Effector CD8-positive, alpha-beta T cell (primary cell): ENCODE data around the gene AGPS.
"Not testable (repeated sequence)": the region's sequence is repeated elsewhere in the genome, so short reads cannot be mapped to it uniquely, and the experiment has no call there.

Source experiments
- DNase-seq: peaks from one replicate; lab custom pipeline; 2025; lab: John Stamatoyannopoulos, UW

The AGPS gene

DNA sequence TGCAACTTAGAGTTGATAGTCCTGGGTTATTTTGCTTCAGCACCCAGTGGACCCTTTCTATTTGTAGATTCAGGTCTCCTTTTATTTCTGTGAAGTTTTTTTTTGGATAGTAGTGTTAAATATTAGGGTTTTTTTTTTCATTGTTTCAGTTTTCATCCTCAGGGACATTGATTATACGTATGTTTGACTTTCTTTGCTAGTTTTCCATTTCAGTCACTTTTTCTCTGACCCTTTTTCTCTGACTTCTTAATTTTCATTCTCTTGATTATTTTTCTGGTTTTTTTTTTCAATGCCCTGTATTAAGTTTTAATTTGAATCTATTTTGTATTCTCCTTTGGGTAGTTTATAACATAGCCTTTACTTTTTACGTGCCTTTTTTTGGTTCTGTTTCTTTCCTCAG, 79.4 kb downstream of the AGPS start:
- DNase-seq = no peak

DNA sequence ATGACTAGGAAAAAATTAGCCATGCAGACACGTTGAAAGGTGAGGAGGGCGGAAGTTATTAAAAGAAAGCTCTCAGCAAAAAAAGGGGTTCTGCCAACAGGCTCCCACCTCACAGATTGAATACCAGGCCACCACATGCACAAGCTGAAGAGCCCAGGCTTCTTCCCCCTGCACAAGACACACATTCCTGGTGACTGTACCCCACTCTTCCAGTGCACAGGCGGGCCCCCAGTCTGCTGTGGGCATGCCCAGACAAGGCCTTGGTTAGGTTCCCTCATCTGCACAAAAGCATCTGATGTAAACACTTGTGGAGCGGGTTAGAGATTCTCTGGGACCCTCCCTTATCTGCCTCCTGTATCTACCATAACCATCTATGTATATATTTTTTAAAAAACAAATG, 81.7 kb downstream of the AGPS start:
- DNase-seq = no peak

DNA sequence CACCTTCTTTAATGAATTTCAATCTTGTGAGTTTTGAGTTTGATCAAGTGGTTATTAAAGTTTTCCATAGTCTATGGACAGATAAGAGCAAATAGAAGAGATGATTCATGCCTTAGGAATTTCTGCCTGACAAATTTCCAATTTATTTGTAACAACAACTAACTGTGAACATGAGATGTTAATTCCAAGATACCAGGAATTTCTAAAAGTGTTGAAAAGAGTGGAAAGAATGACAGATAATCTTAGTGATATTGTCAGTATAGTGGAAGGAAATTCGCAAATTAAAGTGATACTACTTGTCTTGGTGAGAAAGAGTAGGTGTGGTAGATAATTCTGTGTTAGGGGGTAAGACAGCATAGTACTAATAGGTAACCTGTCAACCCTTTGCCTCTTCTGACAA, 82.4 kb downstream of the AGPS start:
- no peak for DNase-seq

DNA sequence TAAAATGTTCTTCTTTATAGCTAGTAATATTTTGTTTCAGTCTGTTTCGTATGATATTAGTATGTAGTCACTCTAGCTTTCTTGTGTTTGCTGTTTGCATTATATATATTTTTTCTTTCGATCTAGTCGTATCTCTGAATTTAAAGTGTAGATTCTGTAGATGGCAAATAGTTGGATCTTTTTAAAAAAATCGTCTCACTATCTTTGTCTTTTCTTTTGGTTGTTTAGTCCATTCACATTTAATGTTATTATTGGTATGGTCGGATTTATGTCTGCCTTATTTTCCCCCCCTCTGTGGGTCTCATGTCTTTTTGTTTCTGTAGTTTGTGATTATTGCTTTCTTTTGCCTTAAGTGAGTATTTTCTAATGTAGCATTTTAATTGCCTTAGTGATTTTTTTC, 84.3 kb downstream of the AGPS start:
- no peak for DNase-seq

DNA sequence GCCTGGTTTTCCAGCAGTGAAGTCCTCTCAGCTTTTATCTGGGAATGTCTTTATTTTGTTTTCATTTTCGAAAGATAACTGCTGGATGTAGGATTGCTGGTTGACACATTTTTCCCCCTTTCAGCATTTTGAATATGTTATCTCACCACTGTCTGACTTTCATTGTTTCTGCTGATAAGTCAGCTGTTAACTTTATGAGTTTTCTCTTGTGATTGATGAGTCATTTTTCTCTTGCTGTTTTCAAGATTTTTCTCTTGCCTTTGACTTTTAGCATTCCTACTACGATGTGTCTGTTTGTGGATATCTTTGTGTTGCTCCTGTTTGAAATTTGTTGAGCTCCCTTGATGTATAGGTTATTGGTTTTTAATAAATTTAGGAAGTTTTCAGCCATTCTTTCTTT, 85.5 kb downstream of the AGPS start:
- no peak for DNase-seq

DNA sequence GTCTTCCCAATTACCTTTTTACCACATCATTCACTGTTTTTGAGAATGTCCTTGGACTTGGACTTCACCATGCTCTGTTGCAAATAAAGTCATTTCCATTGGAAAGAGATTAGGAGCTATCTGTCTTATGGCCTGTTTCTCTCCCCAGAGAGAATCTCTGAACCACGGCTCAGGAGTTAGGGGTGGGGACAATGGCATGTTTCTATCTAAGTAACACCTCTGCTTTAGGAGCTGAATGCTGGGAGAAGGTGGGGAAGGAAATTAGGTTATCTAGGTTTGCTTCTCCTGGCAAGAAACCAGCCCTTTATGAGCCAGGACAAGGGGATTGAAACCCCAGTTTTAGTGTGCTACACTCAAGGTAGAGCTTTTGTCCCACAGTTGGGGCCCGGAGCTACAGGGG, 86.3 kb downstream of the AGPS start:
- no peak for DNase-seq

DNA sequence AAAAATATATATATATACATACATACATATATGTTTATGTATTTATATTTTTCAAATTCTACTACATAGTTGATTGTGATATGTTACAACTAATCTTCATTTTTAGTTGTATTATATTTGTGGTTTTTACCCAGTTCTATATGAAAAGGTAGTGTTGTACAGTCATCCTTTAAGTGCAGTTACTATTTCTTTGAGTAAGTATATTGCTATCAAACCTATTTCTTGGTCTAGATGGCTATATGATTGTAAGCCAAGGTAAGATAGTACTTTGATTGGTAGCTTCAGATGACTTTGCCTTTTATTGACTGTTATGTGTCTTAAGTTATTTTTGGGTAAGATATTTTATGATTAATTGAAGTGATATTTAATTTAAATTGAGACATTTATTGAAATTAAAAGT, 89.6 kb downstream of the AGPS start:
- DNase-seq = no peak

DNA sequence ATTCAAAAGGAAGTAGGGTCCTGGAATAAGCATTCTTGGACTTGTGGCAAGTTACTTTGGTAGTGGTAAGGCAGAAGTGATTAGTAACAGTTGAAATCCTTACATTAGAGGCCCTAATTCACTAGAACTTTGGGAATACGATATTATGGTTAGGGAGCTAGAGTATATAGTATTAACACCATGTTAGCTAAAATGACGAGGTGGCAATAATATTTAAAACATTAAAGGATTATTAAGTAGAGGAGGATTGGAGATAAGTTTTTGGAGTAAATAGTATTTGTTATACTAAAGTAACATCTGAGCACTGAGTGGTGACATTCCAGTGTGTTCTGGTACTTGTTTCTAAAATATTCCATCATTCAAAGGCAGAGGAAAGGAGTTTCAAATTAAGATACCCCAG, 91.0 kb downstream of the AGPS start:
- DNase-seq = no peak

DNA sequence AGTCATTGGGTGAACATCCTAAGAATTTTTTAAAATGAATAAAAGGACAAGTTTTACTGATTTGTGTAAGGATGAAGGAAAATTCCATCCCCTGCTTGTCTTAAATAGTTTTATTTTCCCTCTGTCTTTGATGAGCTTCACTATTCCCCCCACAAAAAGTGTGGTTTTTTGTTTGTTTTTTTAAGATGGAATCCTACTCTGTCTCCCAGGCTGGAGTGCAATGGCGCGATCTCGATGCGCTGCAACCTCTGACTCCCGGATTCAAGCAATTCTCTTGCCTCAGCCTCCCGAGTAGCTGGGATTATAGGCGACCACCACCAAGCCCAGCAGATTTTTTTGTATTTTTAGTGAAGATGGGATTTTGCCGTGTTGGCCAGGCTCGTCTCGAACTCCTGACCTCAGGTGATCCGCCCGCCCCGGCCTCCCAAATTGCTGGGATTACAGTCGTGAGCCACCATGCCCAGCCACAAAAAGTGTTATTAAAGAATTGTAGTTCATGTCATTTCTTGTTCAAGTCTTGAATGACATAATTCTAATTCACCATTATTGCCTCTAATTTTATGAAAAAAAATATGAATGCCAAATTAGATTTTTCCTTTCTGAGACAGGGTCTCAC, 91.7 kb downstream of the AGPS start:
- DNase-seq = no peak

DNA sequence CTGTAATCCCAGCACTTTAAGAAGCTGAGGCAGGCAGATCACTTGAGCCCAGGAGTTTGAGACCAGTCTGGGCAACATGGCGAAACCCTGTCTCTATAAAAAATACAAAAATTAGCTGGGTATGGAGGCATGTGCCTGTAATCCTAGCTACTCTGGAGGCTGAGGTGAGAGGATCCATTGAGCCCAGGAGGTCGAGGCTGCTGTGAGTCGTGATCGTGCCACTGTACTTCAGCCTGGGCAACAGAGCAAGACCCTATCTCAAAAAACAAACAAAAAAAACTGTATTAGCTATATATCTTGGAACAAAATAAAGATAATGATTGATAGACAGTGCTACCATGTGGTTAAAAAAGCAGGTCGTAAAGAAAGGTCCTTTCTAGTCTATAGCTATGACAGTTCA, 93.1 kb downstream of the AGPS start:
- DNase-seq = not testable (repeated sequence)

DNA sequence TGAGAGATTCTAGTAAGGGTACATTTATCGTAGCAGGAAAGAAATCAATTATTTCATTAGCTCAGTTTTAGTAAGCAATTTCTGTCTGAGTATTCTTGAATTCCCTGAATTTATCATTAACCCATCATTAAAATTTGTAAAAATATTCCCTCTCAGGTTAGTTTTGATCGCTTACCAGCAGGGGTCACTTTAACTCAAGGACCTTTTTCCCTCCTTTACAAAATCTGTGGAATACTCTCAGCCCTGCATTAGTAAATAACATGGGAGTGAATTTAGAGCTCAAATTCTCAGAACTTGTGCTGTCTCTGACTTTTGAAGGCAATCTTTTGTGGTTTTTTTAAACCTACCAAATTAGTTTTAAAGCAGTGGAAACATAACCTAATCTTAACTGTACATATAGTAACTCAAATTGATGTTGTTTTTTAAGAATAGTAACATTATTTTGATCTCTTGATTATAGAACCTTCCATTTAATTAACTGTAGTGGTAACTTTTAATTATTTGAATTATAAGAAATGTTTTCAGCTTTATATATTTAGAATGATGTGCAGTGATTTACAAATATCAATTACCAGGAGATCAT, 97.2 kb downstream of the AGPS start:
- DNase-seq = no peak

DNA sequence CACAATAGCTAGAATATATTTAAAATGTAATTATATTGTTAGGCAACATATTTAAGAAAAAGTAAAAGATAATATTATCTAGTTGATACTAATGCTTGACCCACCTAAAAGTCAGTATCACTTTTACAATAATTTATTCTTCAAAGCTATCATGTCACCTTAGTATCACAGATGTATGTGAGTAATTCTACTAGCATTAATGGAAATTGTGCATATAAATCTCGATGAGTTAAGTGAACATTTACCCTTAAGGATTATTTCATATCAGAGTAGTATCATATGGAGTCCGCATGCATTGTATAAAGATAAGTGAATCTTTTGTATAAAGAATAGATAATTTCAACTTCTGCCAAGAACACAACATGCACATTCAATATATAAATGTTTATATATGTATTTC, 103.4 kb downstream of the AGPS start:
- no peak for DNase-seq

DNA sequence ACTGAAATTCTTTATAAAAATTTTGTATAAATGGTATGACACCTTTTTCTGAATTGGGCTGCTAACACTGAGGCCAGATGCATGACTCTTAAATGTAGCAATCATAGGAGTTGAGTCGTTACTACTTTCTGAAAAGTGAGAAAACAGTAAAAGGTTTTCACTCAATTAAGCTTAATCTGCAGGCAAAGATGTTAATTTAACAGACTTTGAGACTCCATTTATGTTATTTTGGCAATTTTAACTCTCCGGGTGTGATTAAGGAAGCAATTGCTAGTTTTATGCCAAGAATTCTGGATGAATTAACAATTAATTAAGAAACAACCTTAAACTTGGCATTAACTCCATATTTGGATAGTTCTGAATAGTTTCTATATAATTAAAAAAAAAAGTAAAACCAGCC, 104.3 kb downstream of the AGPS start:
- no peak for DNase-seq

DNA sequence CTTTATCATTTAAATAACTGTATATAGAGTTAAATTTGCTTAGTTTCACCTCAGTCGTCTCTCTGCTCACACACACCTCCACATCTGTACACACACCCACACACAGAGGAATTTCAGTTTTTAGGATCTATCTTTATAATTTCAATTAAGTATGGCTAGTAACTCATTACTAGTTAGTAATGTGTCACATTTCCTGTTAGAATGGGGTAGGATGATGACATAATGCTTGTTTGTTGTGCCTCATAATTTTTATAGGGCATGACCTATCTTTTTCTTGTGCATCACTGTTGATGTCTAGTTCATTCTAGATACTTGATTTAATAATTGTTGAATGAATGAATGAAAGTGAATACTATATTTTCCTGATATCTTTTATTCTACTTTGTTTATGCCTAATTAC, 108.6 kb downstream of the AGPS start:
- no peak for DNase-seq

DNA sequence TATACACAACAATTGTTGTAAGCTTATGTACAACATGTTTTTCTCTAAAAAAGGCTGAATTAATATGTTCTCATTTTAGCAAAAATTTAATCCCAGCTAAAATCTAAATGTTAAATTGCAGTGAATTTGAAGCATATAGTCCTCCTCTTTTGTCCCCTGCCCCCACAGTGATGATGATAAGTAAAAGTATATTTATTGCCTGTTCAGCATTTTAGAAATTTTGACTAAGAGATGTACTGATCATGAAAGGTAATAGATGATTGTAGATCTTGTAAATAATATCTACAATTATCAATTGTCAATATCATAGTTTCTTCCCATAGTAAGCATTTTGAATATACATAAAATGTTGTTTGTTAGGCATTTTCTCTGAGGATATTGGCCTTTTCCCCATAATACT, 113.9 kb downstream of the AGPS start:
- DNase-seq = no peak

DNA sequence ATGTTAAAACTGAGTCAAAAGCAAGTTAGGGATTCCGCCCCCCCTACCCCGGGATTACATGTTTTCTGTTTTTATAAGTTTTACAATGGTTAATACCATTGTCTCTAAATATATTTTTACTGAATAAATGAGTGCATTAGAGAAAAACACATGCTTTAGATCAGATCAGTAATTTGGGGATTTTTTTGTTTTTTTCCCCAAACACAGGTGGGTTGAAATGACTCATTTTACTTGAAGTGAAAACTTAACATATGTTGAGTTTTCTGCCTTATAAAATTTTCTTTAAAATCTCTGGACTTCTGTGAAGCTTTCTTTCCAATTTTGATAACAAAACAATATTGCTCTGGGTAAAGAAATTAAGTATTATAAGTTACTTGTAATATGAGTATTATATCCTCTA, 114.4 kb downstream of the AGPS start:
- DNase-seq = no peak

DNA sequence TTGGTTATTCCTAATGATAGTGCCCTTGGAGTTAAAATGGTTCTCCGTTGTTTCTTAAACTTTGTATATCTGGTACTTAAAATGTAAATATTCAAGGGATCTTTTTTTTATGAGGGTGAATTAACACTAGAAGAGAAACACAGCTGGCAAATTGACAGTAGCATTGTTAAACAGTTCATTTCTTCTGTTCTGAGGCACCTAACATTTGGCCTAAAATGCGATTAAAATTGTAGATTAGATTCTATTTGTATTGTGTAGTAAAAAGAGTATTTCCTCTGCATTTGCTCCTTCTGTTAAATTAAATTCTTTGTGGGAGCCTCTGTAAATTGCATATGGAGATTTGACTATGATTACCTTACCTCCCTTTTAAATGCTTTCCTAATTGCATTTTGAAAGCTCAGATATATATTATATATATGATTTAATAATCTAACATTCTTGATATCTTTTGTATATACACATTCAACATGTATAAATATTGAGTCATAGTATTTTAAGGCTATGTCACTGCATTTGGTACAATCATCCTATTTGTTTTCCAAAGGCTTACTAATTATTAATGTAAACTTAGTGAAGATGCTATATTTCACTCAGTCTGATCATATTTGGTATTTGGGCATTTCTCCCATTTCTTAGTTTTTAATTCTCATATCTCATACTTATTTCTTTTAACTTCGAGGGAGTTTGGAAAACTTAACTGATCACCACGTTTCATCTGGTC, 124.4 kb downstream of the AGPS start:
- no peak for DNase-seq

DNA sequence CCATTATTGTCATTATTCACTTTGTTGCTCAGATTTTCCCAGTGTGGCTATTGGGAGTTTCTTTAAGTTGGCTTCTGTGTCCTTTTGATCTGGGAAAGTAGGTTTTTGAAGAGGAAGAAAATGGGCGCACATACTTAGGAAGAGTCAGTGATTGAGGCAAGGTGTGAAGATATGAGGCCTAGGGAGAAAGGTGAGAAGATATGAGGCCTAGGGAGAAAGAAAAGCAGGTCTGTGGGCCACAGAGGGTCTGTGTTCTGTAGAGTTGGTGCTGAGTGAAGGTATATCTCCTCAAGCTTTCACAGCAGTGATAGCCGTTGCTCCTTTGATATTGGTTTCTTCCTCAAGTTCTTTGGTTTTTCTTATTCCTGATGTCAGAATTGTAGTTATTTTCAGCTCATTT, 126.2 kb downstream of the AGPS start:
- no peak for DNase-seq

DNA sequence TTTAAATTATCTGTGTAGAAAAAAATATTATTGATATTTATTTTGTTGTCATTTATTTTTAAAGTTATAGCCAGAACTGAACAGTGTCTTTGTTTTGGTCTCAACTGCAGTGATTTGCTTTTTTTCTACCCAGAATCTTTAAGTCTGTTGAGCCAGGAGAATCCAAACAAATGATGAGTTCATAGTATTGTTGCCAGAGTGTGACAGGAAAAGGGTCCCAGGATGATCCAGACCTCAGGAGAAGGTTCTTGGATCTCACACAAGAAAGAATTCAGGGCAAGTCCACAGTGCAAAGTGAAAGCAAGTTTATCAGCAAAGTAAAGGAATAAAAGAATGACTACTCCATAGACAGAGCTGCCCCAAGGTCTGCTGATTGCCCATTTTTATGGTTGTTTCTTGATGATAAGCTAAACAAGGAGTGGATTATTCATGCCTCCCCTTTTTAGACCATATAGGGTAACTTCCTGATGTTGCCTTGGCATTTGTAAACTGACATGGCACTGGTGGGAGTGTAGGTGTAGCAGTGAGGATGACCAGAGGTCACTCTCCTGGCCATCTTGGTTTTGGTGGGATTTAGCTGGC, 127.1 kb downstream of the AGPS start:
- DNase-seq = no peak

DNA sequence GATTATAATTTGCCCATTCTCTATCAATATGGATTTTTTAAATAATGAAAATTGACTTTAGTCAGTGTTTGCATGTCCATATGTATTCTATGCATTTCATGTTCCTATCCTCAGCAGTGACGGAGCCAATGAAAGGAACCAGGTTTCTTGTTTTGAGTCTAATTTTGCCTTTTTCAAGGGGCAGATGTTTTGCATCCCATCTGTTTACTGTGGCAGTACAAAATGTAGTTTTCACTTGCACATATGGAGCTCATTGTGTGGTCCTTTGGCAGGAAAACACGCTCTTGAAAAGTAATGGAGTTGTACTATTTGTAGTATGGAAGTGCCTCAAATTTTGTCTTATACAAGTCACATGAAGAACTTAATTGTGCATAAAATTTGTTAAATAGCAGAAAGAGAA, 127.8 kb downstream of the AGPS start:
- no peak for DNase-seq

DNA sequence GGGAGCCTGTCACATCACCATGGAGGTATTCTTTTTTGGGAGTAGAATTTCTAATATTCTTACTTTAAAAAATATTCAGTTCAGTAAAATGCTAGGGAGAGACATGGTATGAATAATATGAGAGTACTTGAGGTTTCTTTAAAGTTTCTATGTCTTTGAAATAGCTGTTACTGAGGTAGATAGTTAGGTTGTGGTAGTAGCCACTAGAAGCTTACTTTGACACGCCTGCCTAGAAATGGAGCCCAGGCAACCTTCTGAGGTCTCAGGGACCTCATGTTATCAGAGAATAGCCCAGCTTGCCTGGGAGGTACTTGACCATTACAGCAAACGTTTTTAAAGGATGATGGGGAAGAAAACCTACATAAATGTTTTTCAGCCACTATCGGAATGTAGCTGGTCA, 131.2 kb downstream of the AGPS start:
- no peak for DNase-seq

DNA sequence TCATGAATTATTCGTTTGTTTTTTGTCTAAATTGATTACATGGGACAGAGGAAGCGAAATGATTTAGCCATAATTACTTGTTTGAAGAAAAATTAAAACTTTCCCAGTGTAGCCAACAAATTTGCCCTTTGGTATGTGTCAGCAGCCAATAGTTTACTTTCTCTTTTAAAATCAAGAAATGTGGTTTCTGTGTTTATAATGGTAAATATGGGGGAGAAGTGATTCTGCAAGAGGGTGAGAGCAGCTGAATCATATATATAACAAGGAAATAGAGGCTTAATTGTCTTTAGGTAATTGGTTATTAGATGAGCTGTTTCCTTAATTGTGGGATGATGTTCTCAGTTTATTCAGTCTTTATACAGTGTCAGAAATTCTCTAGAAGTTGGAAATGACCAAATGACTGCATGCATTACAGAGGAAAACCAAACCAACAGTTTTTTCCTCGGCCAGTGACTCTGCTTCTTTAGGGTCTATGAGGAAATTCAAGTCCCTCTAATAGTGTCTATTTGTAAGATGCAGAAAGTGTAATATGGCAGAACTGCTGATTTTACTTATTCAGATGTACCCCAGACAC, 132.9 kb downstream of the AGPS start:
- no peak for DNase-seq

DNA sequence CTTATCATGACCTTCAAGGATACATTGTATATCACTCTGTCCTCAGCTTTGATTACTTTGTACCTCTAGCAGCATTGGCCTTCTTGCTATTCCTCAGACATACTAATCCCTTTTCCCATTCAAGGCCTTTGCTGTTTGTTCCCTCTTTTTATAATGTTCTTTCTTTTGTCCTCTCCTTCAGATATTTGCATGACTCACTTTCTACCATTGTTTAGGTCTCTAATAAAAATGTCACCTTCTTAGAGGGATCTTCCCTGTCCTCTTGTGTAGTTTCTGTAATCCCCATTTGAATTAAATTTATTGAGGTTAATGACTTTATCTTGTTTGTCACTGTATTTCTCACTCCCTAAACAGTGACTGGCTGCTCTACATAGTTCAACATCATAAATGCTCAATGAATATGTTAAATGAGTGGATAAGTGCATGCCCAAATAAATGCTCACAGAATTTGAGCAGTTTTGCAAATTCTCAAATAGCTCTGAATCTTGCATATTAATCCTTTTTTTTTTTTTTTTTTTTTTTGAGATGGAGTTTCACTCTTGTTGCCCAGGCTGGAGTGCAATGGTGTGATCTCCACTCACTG, 135.9 kb downstream of the AGPS start:
- no peak for DNase-seq
